HuH-7.5 (cell line): Measurements from ENCODE around the gene ALAD.
"Not testable (repeated sequence)": the region's sequence is repeated elsewhere in the genome, so short reads cannot be mapped to it uniquely, and the experiment has no call there.

Experiments
- DNase-seq: peaks from one replicate; pipeline ENCODE4 v3.0.0; 2011; ENCODE audit warnings: low spot score

Gene ALAD

GRCh38 chr9:113398796-113399195 is 2.3 kb downstream of the ALAD start:
- no peak for DNase-seq

DNA sequence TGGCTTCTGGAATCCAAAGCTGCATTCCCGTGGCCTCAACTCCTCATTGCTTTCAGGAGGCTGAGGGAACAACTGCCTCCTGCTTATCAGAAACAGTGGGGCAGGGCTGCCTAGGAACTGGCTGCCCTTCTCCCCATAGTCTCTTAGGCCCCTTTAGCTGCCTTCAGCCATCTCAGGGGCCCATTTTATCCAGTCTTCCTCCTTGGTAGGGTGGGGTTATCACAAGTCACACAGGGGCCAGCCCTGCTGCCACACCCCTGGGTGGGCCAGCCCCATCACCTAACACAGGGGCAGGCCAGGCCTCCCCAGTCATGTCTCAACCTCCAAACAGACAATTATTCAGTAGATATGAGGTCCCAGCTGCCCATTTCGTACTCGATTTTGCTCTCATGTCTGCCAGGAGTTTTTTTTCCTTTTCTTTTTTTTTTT is 3.9 kb downstream of the ALAD start:
- no peak for DNase-seq

GRCh38 chr9:113395000-113395861 is 5.9 kb downstream of the ALAD start:
- DNase-seq, result peak; percentile 62

- DNase-seq, result no peak
These were observed 7.8 kb downstream of the ALAD start for GRCh38 chr9:113393281-113393680.

DNA sequence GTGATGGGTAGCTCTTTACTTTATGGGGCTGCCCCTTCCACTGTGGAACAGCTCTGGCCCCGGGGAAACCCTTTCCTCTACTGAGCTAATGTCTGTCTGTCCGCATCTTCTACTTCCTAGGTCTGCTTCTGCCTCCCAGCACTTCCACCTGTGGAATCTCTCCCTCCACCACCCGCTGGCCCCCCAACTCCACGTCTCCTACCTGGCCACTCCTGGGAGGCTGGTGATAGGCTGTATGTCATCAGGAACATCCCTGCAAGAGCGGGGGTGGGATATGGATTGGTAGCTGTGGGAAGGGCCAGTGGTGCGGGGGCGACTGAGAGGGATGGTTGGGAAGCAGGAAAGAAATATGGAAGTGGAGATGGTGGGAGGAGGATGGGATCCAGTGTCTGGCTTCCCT is 9.2 kb downstream of the ALAD start:
- no peak for DNase-seq

GRCh38 chr9:113390192-113390960 is 10.7 kb downstream of the ALAD start:
- DNase-seq, result no peak

GRCh38 chr9:113389451-113389850 is 11.6 kb downstream of the ALAD start:
- no peak for DNase-seq

DNA sequence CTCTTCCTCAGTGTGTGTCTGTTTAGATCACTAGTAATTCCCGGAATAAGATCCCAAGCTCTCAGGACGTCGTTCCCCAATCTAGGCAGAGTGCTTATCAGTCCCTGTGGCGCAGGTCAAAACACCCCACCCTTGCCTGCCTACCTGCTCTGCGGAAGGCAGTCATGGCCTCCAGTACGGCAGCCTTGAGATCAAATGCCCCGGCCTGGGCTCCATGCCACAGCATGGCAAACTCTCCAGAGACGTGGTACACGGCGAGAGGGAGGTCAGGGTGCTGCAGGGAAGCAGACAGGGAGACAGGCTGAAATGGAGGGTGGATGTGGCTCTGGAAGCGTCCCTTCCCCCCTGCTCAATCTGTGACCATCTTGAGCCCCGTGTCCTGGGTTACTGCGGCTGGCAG is 12.3 kb downstream of the ALAD start:
- DNase-seq, result no peak

DNA sequence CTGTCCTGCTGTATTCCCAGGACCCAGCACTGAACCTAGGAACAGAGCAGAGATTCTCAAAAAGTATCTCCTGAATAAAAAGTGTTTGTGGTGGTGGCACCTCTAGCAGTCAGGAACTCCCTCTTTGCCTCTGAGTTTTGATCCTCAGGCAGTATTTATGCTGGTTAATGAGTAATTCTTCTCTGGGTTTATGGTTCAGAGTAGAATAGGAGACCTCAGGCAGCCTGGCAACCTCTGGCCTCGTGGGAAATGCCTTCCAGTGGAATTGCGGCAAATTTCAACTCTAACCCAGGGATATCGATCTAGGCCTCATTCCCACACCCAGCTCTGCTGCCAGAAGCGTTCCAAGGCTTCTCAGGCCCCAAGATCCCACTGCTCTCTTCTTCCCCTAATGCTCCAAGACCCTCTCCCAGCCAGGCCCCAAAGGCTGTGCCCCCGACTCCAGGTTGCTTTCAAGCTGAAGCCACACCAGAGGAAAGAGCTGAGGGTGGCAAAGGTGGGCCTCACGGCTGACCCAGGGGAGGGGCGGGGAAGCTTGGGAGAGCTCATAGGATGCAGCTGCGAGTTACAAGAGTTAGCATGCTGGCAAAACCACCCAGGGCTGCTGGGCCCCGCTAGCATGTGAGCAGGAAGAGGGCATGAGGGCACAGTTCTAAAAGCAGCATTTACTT is 13.4 kb downstream of the ALAD start:
- DNase-seq, result peak; percentile 76

- no peak for DNase-seq
These were observed 14.3 kb downstream of the ALAD start for GRCh38 chr9:113386571-113387393.

GRCh38 chr9:113381909-113382411 is 19.1 kb downstream of the ALAD start:
- no peak for DNase-seq

DNA sequence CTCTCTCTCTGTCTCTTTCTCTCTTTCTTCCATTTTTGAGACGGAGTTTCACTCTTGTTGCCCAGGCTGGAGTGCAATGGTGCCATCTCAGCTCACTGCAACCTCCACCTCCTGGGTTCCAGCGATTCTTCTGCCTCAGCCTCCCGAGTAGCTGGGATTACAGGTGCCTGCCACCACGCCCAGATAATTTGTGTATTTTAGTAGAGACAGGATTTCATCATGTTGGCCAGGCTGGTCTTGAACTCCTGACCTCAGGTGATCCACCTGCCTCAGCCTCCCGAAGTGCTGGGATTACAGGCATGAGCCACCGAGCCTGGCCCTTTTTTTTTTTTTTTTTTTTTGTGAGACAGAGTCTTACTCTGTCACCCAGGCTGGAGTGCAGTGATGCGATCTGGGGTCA is 19.6 kb downstream of the ALAD start:
- not testable (repeated sequence) for DNase-seq

DNA sequence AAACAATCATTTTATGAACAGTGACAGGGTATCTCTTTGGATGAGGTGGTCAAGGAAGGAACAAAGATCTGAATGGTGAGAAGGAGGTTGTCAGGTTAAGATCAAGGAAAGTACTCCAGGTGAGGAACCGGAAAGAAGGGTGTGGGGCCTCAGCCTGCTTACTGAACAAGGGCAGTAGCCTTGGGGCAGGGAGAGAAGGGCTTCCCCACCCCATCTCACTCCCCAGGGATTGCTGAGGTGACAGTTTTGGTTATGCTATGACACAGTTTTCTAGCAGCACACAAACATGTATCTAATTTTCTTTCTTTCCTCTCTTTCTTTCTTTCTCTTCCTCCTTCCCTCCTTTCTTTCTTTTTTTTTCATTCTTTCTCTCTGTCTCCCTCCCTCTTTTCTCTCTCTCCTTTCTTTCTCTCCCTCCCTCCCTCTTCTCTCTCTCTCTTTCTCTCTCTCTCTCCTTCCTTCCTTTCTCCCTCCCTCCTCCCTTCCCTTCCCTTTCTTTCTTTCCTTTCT is 20.2 kb downstream of the ALAD start:
- no peak for DNase-seq

GRCh38 chr9:113379829-113380210 is 21.3 kb downstream of the ALAD start:
- not testable (repeated sequence) for DNase-seq

GRCh38 chr9:113379094-113379828 is 21.8 kb downstream of the ALAD start:
- DNase-seq, result not testable (repeated sequence)

- peak; percentile 67 for DNase-seq
These were observed 24.2 kb downstream of the ALAD start, which contains the start of gene HDHD3 for GRCh38 chr9:113376634-113377567. TSS of gene HDHD3 (minus strand) at chr9:113376986. CDS start at chr9:113374354, 2,632 bp downstream.

- no peak for DNase-seq
These were observed 25.7 kb downstream of the ALAD start for GRCh38 chr9:113375057-113376023.
